ENCODE data around the gene LRMDA. TPM values are rescaled to one million over a fixed set of nuclear protein-coding genes. Genes with fewer than 3 reads are reported as not detected.

LRMDA gene
- total RNA-seq, 4 donors from 2014 or later, result 1.4 to 23.1 (median 3.6) TPM

DNA sequence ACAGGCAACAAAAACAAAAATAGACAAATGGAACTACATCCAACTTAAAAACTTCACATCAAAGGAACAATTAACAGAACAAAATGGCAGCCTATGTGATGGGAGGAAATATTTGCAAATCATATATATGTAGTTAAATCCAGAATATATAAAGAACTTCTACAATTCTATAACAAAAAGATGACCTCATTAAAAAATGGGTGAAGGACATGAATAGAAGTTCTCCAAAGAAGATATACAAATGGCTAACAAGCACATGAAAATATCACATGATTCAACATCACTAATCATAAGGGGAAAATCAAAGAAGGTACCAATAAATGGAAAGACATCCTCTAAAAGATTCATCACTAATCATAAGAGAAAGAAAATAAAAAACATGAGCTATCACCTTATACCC, 416.1 kb downstream of the LRMDA start:
- H3K4me1 ChIP-seq, result no peaks in the 10 kb centered on the region
- no peak overlapping the region for H3K27ac ChIP-seq
- H3K9me3 ChIP-seq, result no peaks in the 10 kb centered on the region
- no peak for TF ChIP-seq POLR2A (IDR thresholded peaks at IDR 0.05)
- TF ChIP-seq, protein P1, sequence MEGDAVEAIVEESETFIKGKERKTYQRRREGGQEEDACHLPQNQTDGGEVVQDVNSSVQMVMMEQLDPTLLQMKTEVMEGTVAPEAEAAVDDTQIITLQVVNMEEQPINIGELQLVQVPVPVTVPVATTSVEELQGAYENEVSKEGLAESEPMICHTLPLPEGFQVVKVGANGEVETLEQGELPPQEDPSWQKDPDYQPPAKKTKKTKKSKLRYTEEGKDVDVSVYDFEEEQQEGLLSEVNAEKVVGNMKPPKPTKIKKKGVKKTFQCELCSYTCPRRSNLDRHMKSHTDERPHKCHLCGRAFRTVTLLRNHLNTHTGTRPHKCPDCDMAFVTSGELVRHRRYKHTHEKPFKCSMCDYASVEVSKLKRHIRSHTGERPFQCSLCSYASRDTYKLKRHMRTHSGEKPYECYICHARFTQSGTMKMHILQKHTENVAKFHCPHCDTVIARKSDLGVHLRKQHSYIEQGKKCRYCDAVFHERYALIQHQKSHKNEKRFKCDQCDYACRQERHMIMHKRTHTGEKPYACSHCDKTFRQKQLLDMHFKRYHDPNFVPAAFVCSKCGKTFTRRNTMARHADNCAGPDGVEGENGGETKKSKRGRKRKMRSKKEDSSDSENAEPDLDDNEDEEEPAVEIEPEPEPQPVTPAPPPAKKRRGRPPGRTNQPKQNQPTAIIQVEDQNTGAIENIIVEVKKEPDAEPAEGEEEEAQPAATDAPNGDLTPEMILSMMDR (IDR thresholded peaks at IDR 0.05), result no peak
- H3K36me3 ChIP-seq, result no peaks in the 10 kb centered on the region
- no peak for DNase-seq
- H3K27me3 ChIP-seq, result no peaks in the 10 kb centered on the region
- no peak overlapping the region for H3K4me3 ChIP-seq

DNA sequence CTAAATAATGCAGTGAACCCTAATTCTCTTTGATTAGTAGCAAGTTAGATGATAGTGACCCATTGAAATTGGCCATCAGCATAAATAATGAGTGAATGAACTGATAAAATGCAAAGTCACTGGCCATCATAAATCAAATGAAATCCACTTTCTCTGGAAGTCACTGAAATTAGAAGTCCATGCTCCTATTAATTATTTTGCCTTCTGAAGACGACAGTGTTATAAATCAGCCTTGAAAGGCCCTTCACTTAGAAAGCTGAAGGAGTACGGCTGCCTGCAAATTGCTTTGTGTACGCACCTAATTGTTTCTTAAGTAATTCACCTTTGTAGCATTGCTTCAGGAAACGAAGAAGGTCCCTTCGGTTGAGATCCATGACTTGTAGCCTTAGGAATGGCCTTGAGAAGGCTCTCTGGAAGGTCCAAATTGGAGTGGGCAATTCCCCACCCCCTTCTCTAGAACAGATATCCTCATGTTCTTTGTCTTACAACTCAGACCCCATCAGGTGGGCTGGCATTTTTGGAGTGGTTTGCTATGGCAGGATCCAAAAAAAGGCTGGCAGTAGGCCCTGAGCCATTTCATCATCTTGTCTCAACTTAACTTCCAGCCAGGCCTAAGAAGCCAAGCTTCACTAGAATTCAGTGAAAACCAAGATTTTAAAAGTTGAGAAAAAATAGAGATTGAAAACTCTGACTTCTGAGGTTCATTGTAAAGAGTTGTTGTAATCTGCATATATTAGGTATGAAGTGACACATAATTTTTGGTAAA, 420.3 kb downstream of the LRMDA start:
- Histone ChIP-seq H3K36me3 (no peaks in the 10 kb centered on the region), H3K4me1 (no peaks in the 10 kb centered on the region), H3K27me3 (no peaks in the 10 kb centered on the region), H3K9me3 (no peaks in the 10 kb centered on the region), H3K4me3 (no peak overlapping the region), H3K27ac (no peak overlapping the region)
- no peak for DNase-seq
- no peak for TF ChIP-seq POLR2A (IDR thresholded peaks at IDR 0.05)
- TF ChIP-seq, protein P1 (IDR thresholded peaks at IDR 0.05), result no peak

DNA sequence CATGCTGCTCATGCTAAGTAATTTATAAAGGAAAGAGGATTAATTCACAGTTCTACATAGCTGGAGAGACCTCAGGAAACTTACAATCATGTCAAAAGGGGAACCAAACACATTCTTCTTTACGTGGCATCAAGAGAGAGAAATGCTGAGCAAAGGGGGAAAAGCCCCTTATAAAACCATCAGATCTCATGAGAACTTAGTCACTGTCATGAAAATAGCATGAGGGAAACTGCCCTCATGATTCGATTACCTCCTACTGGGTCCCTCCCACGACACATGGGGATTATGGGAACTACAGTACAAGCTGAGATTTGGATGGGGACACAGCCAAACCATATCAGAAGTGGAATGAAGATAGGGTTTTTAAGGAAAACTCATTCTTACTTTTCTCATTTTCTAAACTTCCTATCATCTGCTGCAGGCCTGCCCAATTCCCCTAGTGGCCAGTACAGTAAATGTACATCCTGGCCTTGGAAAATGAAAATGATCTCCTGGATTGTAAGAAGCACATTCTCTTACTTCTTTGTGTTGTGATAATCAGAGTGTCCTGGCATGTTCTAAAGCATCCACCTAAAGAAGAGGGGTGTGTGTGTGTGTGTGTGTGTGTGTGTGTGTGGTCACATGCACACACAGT, 421.5 kb downstream of the LRMDA start:
- TF ChIP-seq POLR2A (IDR thresholded peaks at IDR 0.05), result no peak
- TF ChIP-seq, protein P1 (IDR thresholded peaks at IDR 0.05), result peak in 4 of 6 experiments; percentile 11 to 34 (median 25)
- Histone ChIP-seq H3K4me3 (no peak overlapping the region), H3K36me3 (no peaks in the 10 kb centered on the region), H3K9me3 (no peaks in the 10 kb centered on the region), H3K4me1 (no peaks in the 10 kb centered on the region), H3K27me3 (no peaks in the 10 kb centered on the region), H3K27ac (no peak overlapping the region)
- DNase-seq, result no peak

DNA sequence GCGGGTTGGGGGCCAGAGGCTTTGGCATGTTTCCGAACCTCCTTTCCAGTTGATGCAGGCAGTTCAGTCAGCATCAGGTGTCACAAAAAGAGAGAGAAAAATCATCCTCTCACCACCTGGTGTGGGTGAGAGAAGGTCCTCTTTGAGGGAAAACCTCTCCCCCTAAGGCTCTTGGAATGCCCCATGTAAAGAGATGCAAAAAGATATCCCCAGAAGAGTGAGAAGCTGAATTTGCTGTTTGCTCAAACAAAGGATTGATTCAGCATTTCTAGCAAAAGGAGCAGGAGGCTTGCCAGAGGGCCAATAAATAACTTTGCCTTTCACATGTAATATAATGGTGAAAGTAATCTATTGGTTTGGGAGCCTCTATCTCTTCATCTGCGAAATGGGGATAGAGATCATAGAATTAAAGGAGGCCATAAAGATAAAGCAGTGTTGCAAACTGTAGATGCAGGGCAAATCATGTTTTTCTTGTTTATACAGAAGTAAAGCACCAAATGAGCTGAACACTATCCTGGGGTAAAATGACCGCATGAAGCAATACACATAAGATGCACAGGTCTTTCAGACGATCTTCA, 425.9 kb downstream of the LRMDA start:
- no peaks in the 10 kb centered on the region for H3K9me3 ChIP-seq
- H3K27me3 ChIP-seq, result no peaks in the 10 kb centered on the region
- no peak for TF ChIP-seq POLR2A (IDR thresholded peaks at IDR 0.05)
- TF ChIP-seq, protein P1 (IDR thresholded peaks at IDR 0.05), result no peak
- no peak for DNase-seq
- no peak overlapping the region for H3K27ac ChIP-seq
- H3K4me1 ChIP-seq, result no peaks in the 10 kb centered on the region
- H3K4me3 ChIP-seq, result no peak overlapping the region
- no peaks in the 10 kb centered on the region for H3K36me3 ChIP-seq

DNA sequence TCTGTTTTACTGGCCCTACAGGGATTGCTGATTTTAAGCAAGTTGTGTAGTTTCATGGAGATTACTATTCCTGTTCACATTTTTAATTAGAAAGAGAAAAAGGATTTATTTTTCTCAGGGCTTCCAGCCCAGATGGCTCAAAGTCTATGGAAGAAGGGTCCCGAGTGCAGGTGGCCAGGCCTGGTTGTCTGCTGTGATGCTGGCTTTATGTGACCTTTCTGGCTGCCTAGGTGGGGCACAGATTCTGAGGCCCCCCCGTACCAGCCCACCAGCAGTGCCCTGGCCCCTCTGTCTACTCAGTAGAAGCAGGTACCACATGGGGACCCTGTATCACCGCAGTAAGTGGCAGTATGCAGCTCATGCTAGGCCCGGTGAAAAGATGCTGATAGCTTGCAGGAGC, 426.5 kb downstream of the LRMDA start:
- Histone ChIP-seq H3K4me3 (no peak overlapping the region), H3K9me3 (no peaks in the 10 kb centered on the region), H3K4me1 (no peaks in the 10 kb centered on the region), H3K36me3 (no peaks in the 10 kb centered on the region), H3K27ac (no peak overlapping the region), H3K27me3 (no peaks in the 10 kb centered on the region)
- no peak for DNase-seq
- TF ChIP-seq POLR2A (IDR thresholded peaks at IDR 0.05), result no peak
- TF ChIP-seq, protein P1 (IDR thresholded peaks at IDR 0.05), result no peak
